GM12892 (cell line): Measurements from ENCODE around the gene MAST3.

Experiments used
- DNase-seq: peaks from one replicate; pipeline ENCODE4 v3.0.0; 2011; ENCODE audit not compliant: insufficient read length
- FAIRE-seq: peaks from 2 replicates; lab custom pipeline; 2011; peaks lifted over from hg19 to GRCh38; lab: Jason Lieb, UNC
- POLR2A ChIP-seq: IDR thresholded peaks from 2 replicates; pipeline ENCODE4 v1.6.1; 2011; ENCODE audit warnings: low read depth, low read length, control low read depth
- POLR2AphosphoS5 ChIP-seq: IDR thresholded peaks from 2 replicates; pipeline ENCODE4 v1.6.1; 2011; ENCODE audit warnings: low read depth, low read length, control low read depth
- TAF1 ChIP-seq: IDR thresholded peaks from 2 replicates; pipeline ENCODE4 v1.6.1; 2011; ENCODE audit warnings: low read depth, mild to moderate bottlenecking, control low read depth, low read length, borderline replicate concordance

The MAST3 gene

GRCh38 chr19:18159810-18160209, 62.2 kb downstream of the MAST3 start:
- DNase-seq (no peak), FAIRE-seq (no peak)
- no peak for TF ChIP-seq TAF1
- no peak for TF ChIP-seq POLR2A
- TF ChIP-seq POLR2AphosphoS5 = no peak

GRCh38 chr19:18160493-18160970, 63.0 kb downstream of the MAST3 start:
- DNase-seq (no peak), FAIRE-seq (peak; percentile 14)
- TF ChIP-seq TAF1 (no peak), POLR2A (no peak), POLR2AphosphoS5 (no peak)

- DNase-seq (peak; percentile 97), FAIRE-seq (peak; percentile 94)
- no peak for TF ChIP-seq TAF1
- TF ChIP-seq POLR2A = peak; percentile 74; the same call in 1 of the 2 replicates
- 0 out of 2 replicates have a peak, but pooled peaks have one; percentile 15 for TF ChIP-seq POLR2AphosphoS5
Measured at GRCh38 chr19:18160971-18161635, 63.5 kb downstream of the MAST3 start.

GRCh38 chr19:18161636-18162002, 64.0 kb downstream of the MAST3 start:
- no peak for DNase-seq
- FAIRE-seq = no peak
- TF ChIP-seq TAF1 = no peak
- TF ChIP-seq POLR2AphosphoS5 = no peak
- TF ChIP-seq POLR2A = no peak

- FAIRE-seq (no peak), DNase-seq (no peak)
- TF ChIP-seq POLR2AphosphoS5 = no peak
- no peak for TF ChIP-seq TAF1
- TF ChIP-seq POLR2A = no peak
Measured at GRCh38 chr19:18164072-18164471, 66.5 kb downstream of the MAST3 start.

- no peak for FAIRE-seq
- TF ChIP-seq POLR2AphosphoS5 (no peak), TAF1 (no peak), POLR2A (no peak)
Measured at GRCh38 chr19:18165794-18166544, 68.4 kb downstream of the MAST3 start.

GRCh38 chr19:18167011-18167410, 69.4 kb downstream of the MAST3 start:
- no peak for FAIRE-seq

More at GRCh38 chr19:18165794-18166544, 68.4 kb downstream of the MAST3 start:
- DNase-seq = no peak

GRCh38 chr19:18167975-18168645, 70.5 kb downstream of the MAST3 start:
- no peak for TF ChIP-seq TAF1
- TF ChIP-seq POLR2A = no peak
- TF ChIP-seq POLR2AphosphoS5 = no peak
- DNase-seq (peak; percentile 92), FAIRE-seq (peak; percentile 93)

More at GRCh38 chr19:18167011-18167410, 69.4 kb downstream of the MAST3 start:
- TF ChIP-seq TAF1 (no peak), POLR2A (no peak), POLR2AphosphoS5 (no peak)
- no peak for DNase-seq

- DNase-seq (no peak), FAIRE-seq (peak; percentile 44)
- peak; percentile 49; the same call in 1 of the 2 replicates for TF ChIP-seq POLR2A
- no peak for TF ChIP-seq POLR2AphosphoS5
Measured at GRCh38 chr19:18168673-18169381, 71.2 kb downstream of the MAST3 start.

GRCh38 chr19:18170714-18171255, 73.2 kb downstream of the MAST3 start:
- FAIRE-seq (peak; percentile 88), DNase-seq (no peak)
- TF ChIP-seq POLR2AphosphoS5 = peak; percentile 51; the same call in 1 of the 2 replicates
- no peak for TF ChIP-seq TAF1
- TF ChIP-seq POLR2A = peak; percentile 40; the same call in 1 of the 2 replicates
